Testis (tissue), 3 donors: ENCODE measurements around the gene PIK3CB. TPM values are rescaled to one million over a fixed set of nuclear protein-coding genes. Genes with fewer than 3 reads are reported as not detected.

Experiments used
- DNase-seq: peaks from one replicate; pipeline ENCODE4 v3.0.0-alpha.2; 2019
- H3K27ac ChIP-seq, 2 donors: fragments of 200-600 bp; sonication (generic); one replicate each; pipeline ENCODE4 v1.5.1; 2019
- H3K27me3 ChIP-seq: fragments of 200-600 bp; sonication (generic); one replicate; pipeline ENCODE4 v1.5.1; 2019
- H3K36me3 ChIP-seq: fragments of 200-600 bp; sonication (generic); one replicate; pipeline ENCODE4 v1.5.1; 2017; ENCODE audit warnings: low read depth; ENCODE audit errors: missing control alignments
- H3K4me1 ChIP-seq: fragments of 200-600 bp; sonication (generic); one replicate; pipeline ENCODE4 v1.5.1; 2019
- H3K4me3 ChIP-seq, 2 donors: fragments of 200-600 bp; sonication (generic); one replicate each; pipeline ENCODE4 v1.5.1; 2017 to 2019
- H3K9me3 ChIP-seq: fragments of 200-600 bp; sonication (generic); one replicate; pipeline ENCODE4 v1.5.1; 2017
- CTCF ChIP-seq, 3 experiments: fragments of 450-650 bp in 2 of 3; fragments of 200-600 bp in 1 of 3; sonication (generic) in 1 of 3; IDR thresholded peaks; one replicate each; pipeline ENCODE4 v1.5.1; 2016 to 2019; ENCODE audit warnings: antibody characterized with exemption in 3 of 3, mild to moderate bottlenecking in 2 of 3, moderate library complexity in 1 of 3
- POLR2A ChIP-seq: fragments of 450-650 bp; IDR thresholded peaks from one replicate; pipeline ENCODE4 v1.6.1; 2017; ENCODE audit warnings: antibody characterized with exemption, mild to moderate bottlenecking, moderate library complexity
- WGBS, 2 donors: methylation state at CpG; one replicate each; pipeline ENCODE4 v1.1.5; 2018; 5-methylcytosine and 5-hydroxymethylcytosine counted together
- intact Hi-C: fragments of 100-400 bp; cut with DNase I; formaldehyde crosslinking; loops from one replicate; pipeline ENCODE4 v1.15.1; 2023; ENCODE audit warnings: low total_unique reads
- polyA plus RNA-seq: library from polyadenylated mRNA; stranded (reverse); fragments of 350-450 nt; fragmentation: Illumina TruSeq; extraction: RNeasy Lipid Tissue Mini Kit (QIAGEN cat#74804); gene quantifications from one replicate; pipeline ENCODE4 v1.2.3, GENCODE V29; 2014; ENCODE audit warnings: low read depth, low replicate concordance; ENCODE audit not compliant: insufficient read depth
- total RNA-seq, 2 donors: library from RNA; depleted of rRNA; stranded (reverse); fragments of >200 nt; gene quantifications; one replicate each; pipeline ENCODE4 v1.2.3, GENCODE V29; 2016

PIK3CB gene
- total and polyA plus RNA-seq, 3 donors from 2014 or later = 14.3 to 27.7 (median 25.9) TPM

- no peak overlapping the region for H3K4me3 ChIP-seq
- no peak overlapping the region for H3K27ac ChIP-seq
- TF ChIP-seq POLR2A = no peak
- TF ChIP-seq CTCF (IDR thresholded peaks at IDR 0.05) = no peak
- intact Hi-C loops = no loop called here
- 84 to 86% methylated on average over 1 of the region's 1 CpG for WGBS, 2 donors
- H3K9me3 ChIP-seq = no peaks in the 10 kb centered on the region
- no peaks in the 10 kb centered on the region for H3K36me3 ChIP-seq
- no peak for DNase-seq
- no peaks in the 10 kb centered on the region for H3K27me3 ChIP-seq
- H3K4me1 ChIP-seq = no peaks in the 10 kb centered on the region
Measured at GRCh38 chr3:138668107-138668506, 166.6 kb downstream of the PIK3CB start.

GRCh38 chr3:138657508-138657907 is 177.2 kb downstream of the PIK3CB start:
- intact Hi-C loops = no loop called here
- Histone ChIP-seq H3K4me3 (no peak overlapping the region), H3K4me1 (no peaks in the 10 kb centered on the region), H3K9me3 (no peaks in the 10 kb centered on the region), H3K36me3 (no peaks in the 10 kb centered on the region), H3K27me3 (no peaks in the 10 kb centered on the region), H3K27ac (no peak overlapping the region)
- DNase-seq = no peak
- TF ChIP-seq POLR2A (no peak), CTCF (IDR thresholded peaks at IDR 0.05) (no peak)
- 88 to 93% methylated on average over 2 of the region's 2 CpGs for WGBS, 2 donors

DNA sequence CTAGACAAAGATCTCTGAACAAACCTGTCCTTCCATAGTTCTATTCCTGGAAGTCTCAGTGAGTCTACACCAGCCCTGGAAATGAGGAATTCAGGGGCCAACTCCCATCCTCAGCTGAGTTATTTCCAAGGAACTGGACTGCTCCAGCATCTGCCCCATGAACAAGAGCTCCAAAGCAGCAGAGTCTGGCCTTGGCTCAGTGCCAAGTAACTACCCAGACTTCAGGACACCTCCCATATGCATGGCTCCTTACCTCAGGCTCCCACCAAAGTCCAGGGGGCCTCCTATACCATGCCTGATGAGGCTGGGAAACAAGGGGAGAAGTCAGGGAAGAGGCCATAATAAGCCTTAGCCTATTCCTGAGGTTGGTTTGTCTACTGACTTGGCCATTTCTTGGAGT is 181.2 kb downstream of the PIK3CB start:
- intact Hi-C loops = no loop called here
- H3K4me1 ChIP-seq = no peaks in the 10 kb centered on the region
- no peaks in the 10 kb centered on the region for H3K36me3 ChIP-seq
- H3K27ac ChIP-seq = no peak overlapping the region
- H3K4me3 ChIP-seq = no peak overlapping the region
- no peak for DNase-seq
- no peak for TF ChIP-seq POLR2A
- no peak for TF ChIP-seq CTCF (IDR thresholded peaks at IDR 0.05)
- no peaks in the 10 kb centered on the region for H3K27me3 ChIP-seq
- H3K9me3 ChIP-seq = no peaks in the 10 kb centered on the region

- no peak overlapping the region for H3K4me3 ChIP-seq
- no peaks in the 10 kb centered on the region for H3K4me1 ChIP-seq
- H3K9me3 ChIP-seq = no peaks in the 10 kb centered on the region
- intact Hi-C loops = no loop called here
- H3K36me3 ChIP-seq = no peaks in the 10 kb centered on the region
- WGBS, 2 donors = 94 to 95% methylated on average over 3 to 5 of the region's 5 CpGs
- H3K27ac ChIP-seq = no peak overlapping the region
- no peaks in the 10 kb centered on the region for H3K27me3 ChIP-seq
- no peak for TF ChIP-seq POLR2A
- TF ChIP-seq CTCF (IDR thresholded peaks at IDR 0.05) = no peak
- no peak for DNase-seq
Measured at GRCh38 chr3:138649134-138649533, 185.6 kb downstream of the PIK3CB start.

DNA sequence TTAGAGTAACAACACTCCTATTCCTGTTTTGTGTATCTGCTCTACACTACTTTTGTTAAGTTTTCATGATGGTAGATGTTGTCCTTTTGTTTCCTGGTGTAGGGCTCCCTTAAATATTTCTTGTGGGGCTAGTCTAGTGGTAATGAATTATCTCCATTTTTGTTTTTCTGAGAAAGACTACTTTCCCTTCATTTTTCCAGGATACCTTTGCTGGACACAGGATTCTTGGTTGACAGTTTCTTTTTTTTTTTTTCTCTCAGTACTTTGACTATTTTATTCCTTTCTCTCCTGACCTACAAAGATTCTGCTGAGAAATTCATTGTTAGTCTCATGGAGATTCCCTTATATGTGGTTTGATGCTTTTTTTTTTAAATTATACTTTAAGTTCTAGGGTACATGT is 188.2 kb downstream of the PIK3CB start:
- H3K4me1 ChIP-seq = no peaks in the 10 kb centered on the region
- TF ChIP-seq POLR2A = no peak
- TF ChIP-seq CTCF (IDR thresholded peaks at IDR 0.05) = no peak
- no peaks in the 10 kb centered on the region for H3K9me3 ChIP-seq
- H3K4me3 ChIP-seq = no peak overlapping the region
- intact Hi-C loops = no loop called here
- no peaks in the 10 kb centered on the region for H3K36me3 ChIP-seq
- H3K27me3 ChIP-seq = no peaks in the 10 kb centered on the region
- DNase-seq = no peak
- H3K27ac ChIP-seq = no peak overlapping the region
